ENCODE data around the gene MEGF11.

DNA sequence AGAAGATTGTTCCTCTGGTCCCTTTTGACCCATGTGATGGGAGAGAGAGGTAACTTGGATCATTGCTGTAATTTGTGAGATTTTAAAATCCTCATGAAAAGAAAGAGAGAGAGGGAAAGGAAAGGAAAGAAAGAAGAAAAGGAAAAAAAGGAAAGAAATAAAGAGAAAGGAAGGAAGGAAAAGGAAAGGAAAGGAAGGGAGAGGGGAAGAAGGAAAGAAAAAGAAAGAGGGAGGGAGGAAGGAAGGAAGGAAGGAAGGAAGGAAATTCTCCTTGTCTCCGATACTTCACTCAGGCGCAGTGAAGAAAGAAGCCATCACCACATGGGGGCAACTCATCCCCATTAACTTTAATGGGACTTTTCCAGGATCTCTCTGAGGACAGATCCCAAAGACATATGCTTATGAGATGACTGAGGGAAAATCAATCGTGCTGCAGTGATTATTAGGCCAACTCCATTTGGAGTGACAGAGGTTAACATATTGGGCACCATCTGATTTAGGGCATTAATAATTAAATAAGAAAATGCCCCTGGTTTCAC is 123.0 kb downstream of the MEGF11 start:
- TF ChIP-seq, protein P1, sequence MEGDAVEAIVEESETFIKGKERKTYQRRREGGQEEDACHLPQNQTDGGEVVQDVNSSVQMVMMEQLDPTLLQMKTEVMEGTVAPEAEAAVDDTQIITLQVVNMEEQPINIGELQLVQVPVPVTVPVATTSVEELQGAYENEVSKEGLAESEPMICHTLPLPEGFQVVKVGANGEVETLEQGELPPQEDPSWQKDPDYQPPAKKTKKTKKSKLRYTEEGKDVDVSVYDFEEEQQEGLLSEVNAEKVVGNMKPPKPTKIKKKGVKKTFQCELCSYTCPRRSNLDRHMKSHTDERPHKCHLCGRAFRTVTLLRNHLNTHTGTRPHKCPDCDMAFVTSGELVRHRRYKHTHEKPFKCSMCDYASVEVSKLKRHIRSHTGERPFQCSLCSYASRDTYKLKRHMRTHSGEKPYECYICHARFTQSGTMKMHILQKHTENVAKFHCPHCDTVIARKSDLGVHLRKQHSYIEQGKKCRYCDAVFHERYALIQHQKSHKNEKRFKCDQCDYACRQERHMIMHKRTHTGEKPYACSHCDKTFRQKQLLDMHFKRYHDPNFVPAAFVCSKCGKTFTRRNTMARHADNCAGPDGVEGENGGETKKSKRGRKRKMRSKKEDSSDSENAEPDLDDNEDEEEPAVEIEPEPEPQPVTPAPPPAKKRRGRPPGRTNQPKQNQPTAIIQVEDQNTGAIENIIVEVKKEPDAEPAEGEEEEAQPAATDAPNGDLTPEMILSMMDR (conservative IDR thresholded peaks at IDR 0.05; ENCODE audit: low read depth, low read length): no peak
- no peak for TF ChIP-seq EZH2phosphoT487 (IDR thresholded peaks at IDR 0.05; ENCODE audit: borderline replicate concordance, low read length)
